ENCODE results near the gene MTHFD1L.

GRCh38 chr6:151067684-151068596 lies 202.4 kb downstream of the MTHFD1L start:
- TF ChIP-seq CTCF (IDR thresholded peaks at IDR 0.05) (no peak), POLR2A (IDR thresholded peaks at IDR 0.05) (no peak)
